ENCODE data around the gene ACSM5. TPM values are rescaled to one million over a fixed set of nuclear protein-coding genes. Genes with fewer than 3 reads are reported as not detected.
"Not testable (repeated sequence)": the region's sequence is repeated elsewhere in the genome, so short reads cannot be mapped to it uniquely, and the experiment has no call there.

The ACSM5 gene
- total RNA-seq, 1 donor from 2014 or later, result not detected

GRCh38 chr16:20398603-20399002, 10.7 kb upstream of the ACSM5 start:
- DNase-seq (ENCODE audit: extremely low read depth, low read depth, low spot score), result no peak

GRCh38 chr16:20399185-20399584, 10.1 kb upstream of the ACSM5 start:
- no peak for DNase-seq (ENCODE audit: extremely low read depth, low read depth, low spot score)

GRCh38 chr16:20401066-20401465, 8.3 kb upstream of the ACSM5 start:
- DNase-seq (ENCODE audit: extremely low read depth, low read depth, low spot score), result no peak

GRCh38 chr16:20401475-20402016, 7.8 kb upstream of the ACSM5 start:
- DNase-seq (ENCODE audit: extremely low read depth, low read depth, low spot score), result no peak

- DNase-seq (ENCODE audit: extremely low read depth, low read depth, low spot score), result no peak
These were observed 6.7 kb upstream of the ACSM5 start for GRCh38 chr16:20402651-20403050.

- no peak for DNase-seq (ENCODE audit: extremely low read depth, low read depth, low spot score)
These were observed 4.7 kb upstream of the ACSM5 start, which contains the start of gene PDILT for GRCh38 chr16:20404637-20405036. Gene PDILT, minus strand, starts transcription at chr16:20404737. Its CDS starts 5,437 bp downstream, at chr16:20399300.

- DNase-seq (ENCODE audit: extremely low read depth, low read depth, low spot score), result no peak
These were observed 888 bp downstream of the ACSM5 start for GRCh38 chr16:20410121-20410723.

GRCh38 chr16:20411055-20411454, 1.7 kb downstream of the ACSM5 start:
- DNase-seq (ENCODE audit: extremely low read depth, low read depth, low spot score), result no peak

GRCh38 chr16:20415541-20415940, 6.2 kb downstream of the ACSM5 start:
- DNase-seq (ENCODE audit: extremely low read depth, low read depth, low spot score), result no peak

GRCh38 chr16:20419093-20419492, 9.8 kb downstream of the ACSM5 start:
- not testable (repeated sequence) for DNase-seq (ENCODE audit: extremely low read depth, low read depth, low spot score)

- not testable (repeated sequence) for DNase-seq (ENCODE audit: extremely low read depth, low read depth, low spot score)
These were observed 12.4 kb downstream of the ACSM5 start for GRCh38 chr16:20421748-20422147.

GRCh38 chr16:20423772-20424128, 14.4 kb downstream of the ACSM5 start:
- DNase-seq (ENCODE audit: extremely low read depth, low read depth, low spot score), result not testable (repeated sequence)

GRCh38 chr16:20424129-20424866, 15.0 kb downstream of the ACSM5 start:
- DNase-seq (ENCODE audit: extremely low read depth, low read depth, low spot score), result no peak

GRCh38 chr16:20427401-20427797, 18.1 kb downstream of the ACSM5 start:
- DNase-seq (ENCODE audit: extremely low read depth, low read depth, low spot score), result not testable (repeated sequence)

GRCh38 chr16:20429499-20429898, 20.2 kb downstream of the ACSM5 start:
- DNase-seq (ENCODE audit: extremely low read depth, low read depth, low spot score), result not testable (repeated sequence)

GRCh38 chr16:20430480-20430879, 21.1 kb downstream of the ACSM5 start:
- DNase-seq (ENCODE audit: extremely low read depth, low read depth, low spot score), result not testable (repeated sequence)

GRCh38 chr16:20430948-20431347, 21.6 kb downstream of the ACSM5 start:
- DNase-seq (ENCODE audit: extremely low read depth, low read depth, low spot score), result no peak

- not testable (repeated sequence) for DNase-seq (ENCODE audit: extremely low read depth, low read depth, low spot score)
These were observed 29.6 kb downstream of the ACSM5 start for GRCh38 chr16:20438950-20439349.

- not testable (repeated sequence) for DNase-seq (ENCODE audit: extremely low read depth, low read depth, low spot score)
These were observed 30.5 kb downstream of the ACSM5 start for GRCh38 chr16:20439820-20440231.

- DNase-seq (ENCODE audit: extremely low read depth, low read depth, low spot score), result not testable (repeated sequence)
These were observed 31.4 kb downstream of the ACSM5 start for GRCh38 chr16:20440731-20441130.

- no peak for DNase-seq (ENCODE audit: extremely low read depth, low read depth, low spot score)
These were observed 31.9 kb downstream of the ACSM5 start for GRCh38 chr16:20441191-20441590.

GRCh38 chr16:20441859-20442258, 32.5 kb downstream of the ACSM5 start:
- not testable (repeated sequence) for DNase-seq (ENCODE audit: extremely low read depth, low read depth, low spot score)

All from glomerular endothelial cell (primary cell).